Stimulated activated CD4-positive, alpha-beta T cell treated with anti-CD3 and anti-CD28 coated beads, Interleukin-2, amount 100 ng/mL, for 4 hours (primary cell): Measurements from ENCODE around the gene KDM2B.
A peak's percentile ranks its signal among the peaks of the same experiment; 100 is the strongest.

Experiments
- DNase-seq: peaks from one replicate; pipeline ENCODE4 v3.0.0-alpha.2; 2020; ENCODE audit warnings: low read depth

Gene KDM2B

GRCh38 chr12:121530600-121531355 is 50.0 kb downstream of the KDM2B start:
- DNase-seq = peak; percentile 88

GRCh38 chr12:121529184-121529583 is 51.6 kb downstream of the KDM2B start:
- DNase-seq = no peak

- DNase-seq = no peak
These were observed 55.4 kb downstream of the KDM2B start for GRCh38 chr12:121525411-121525810.

GRCh38 chr12:121524196-121524916 is 56.5 kb downstream of the KDM2B start:
- no peak for DNase-seq

- DNase-seq = no peak
These were observed 57.1 kb downstream of the KDM2B start for GRCh38 chr12:121523741-121524140.

GRCh38 chr12:121522971-121523370 is 57.9 kb downstream of the KDM2B start:
- DNase-seq = no peak

- no peak for DNase-seq
These were observed 60.2 kb downstream of the KDM2B start for GRCh38 chr12:121520586-121521086.

GRCh38 chr12:121520119-121520518 is 60.7 kb downstream of the KDM2B start:
- no peak for DNase-seq

GRCh38 chr12:121519227-121519626 is 61.6 kb downstream of the KDM2B start:
- no peak for DNase-seq

- DNase-seq = no peak
These were observed 62.2 kb downstream of the KDM2B start for GRCh38 chr12:121518656-121519055.

GRCh38 chr12:121516437-121517011 is 64.3 kb downstream of the KDM2B start:
- no peak for DNase-seq

GRCh38 chr12:121515615-121516014 is 65.2 kb downstream of the KDM2B start:
- DNase-seq = no peak

GRCh38 chr12:121514184-121514742 is 66.6 kb downstream of the KDM2B start:
- no peak for DNase-seq

- DNase-seq = no peak
These were observed 67.2 kb downstream of the KDM2B start for GRCh38 chr12:121513464-121514183.

- no peak for DNase-seq
These were observed 68.3 kb downstream of the KDM2B start for GRCh38 chr12:121512561-121512960.

GRCh38 chr12:121511916-121512315 is 68.9 kb downstream of the KDM2B start:
- DNase-seq = no peak

- no peak for DNase-seq
These were observed 71.5 kb downstream of the KDM2B start for GRCh38 chr12:121509339-121509738.

- no peak for DNase-seq
These were observed 72.3 kb downstream of the KDM2B start for GRCh38 chr12:121508533-121508932.

- no peak for DNase-seq
These were observed 72.8 kb downstream of the KDM2B start for GRCh38 chr12:121507984-121508383.

GRCh38 chr12:121507245-121507644 is 73.6 kb downstream of the KDM2B start:
- no peak for DNase-seq

GRCh38 chr12:121505513-121505912 is 75.3 kb downstream of the KDM2B start:
- no peak for DNase-seq

GRCh38 chr12:121504505-121504904 is 76.3 kb downstream of the KDM2B start:
- no peak for DNase-seq
